ENCODE results near the gene RPS6KB2. TPM values are rescaled to one million over a fixed set of nuclear protein-coding genes. Genes with fewer than 3 reads are reported as not detected.

The RPS6KB2 gene
- polyA plus RNA-seq, 1 donor (not counting 4 experiments of a cell fraction or from before 2014, with no cell fraction given) = 61.4 TPM

- H3K27me3 ChIP-seq (ENCODE audit: control insufficient read depth, extremely low read depth, insufficient read depth, low read length) = peaks cover 9% of the 10 kb centered on the region
- TF ChIP-seq EZH2 (IDR thresholded peaks at IDR 0.05; ENCODE audit: low read length) = no peak
- TF ChIP-seq, protein P1, sequence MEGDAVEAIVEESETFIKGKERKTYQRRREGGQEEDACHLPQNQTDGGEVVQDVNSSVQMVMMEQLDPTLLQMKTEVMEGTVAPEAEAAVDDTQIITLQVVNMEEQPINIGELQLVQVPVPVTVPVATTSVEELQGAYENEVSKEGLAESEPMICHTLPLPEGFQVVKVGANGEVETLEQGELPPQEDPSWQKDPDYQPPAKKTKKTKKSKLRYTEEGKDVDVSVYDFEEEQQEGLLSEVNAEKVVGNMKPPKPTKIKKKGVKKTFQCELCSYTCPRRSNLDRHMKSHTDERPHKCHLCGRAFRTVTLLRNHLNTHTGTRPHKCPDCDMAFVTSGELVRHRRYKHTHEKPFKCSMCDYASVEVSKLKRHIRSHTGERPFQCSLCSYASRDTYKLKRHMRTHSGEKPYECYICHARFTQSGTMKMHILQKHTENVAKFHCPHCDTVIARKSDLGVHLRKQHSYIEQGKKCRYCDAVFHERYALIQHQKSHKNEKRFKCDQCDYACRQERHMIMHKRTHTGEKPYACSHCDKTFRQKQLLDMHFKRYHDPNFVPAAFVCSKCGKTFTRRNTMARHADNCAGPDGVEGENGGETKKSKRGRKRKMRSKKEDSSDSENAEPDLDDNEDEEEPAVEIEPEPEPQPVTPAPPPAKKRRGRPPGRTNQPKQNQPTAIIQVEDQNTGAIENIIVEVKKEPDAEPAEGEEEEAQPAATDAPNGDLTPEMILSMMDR (optimal IDR thresholded peaks at IDR 0.05 in 1 of 3, IDR thresholded peaks at IDR 0.05 in 1 of 3, conservative IDR thresholded peaks at IDR 0.05 in 1 of 3; ENCODE audit: extremely low read depth in 1 of 3, insufficient read depth in 2 of 3, low read length in 3 of 3) = no peak
- no peak overlapping the region for H3K9ac ChIP-seq (ENCODE audit: control insufficient read depth, extremely low read depth, insufficient read depth, low read length)
- H3K4me2 ChIP-seq (ENCODE audit: control insufficient read depth, extremely low read depth, insufficient read depth, low read depth, low read length) = no peak overlapping the region
- no peaks in the 10 kb centered on the region for H3K36me3 ChIP-seq (ENCODE audit: control insufficient read depth in 2 of 2, extremely low read depth in 1 of 2, insufficient read depth in 2 of 2, low read length in 2 of 2)
- no peak overlapping the region for H2AFZ ChIP-seq (ENCODE audit: control insufficient read depth, low read length)
- dilution Hi-C loops (cut with MboI; ENCODE audit: extremely low pct_ligation_motif_present, low sequenced_read_pairs) = no loop called here
- no peaks in the 10 kb centered on the region for H3K79me2 ChIP-seq (ENCODE audit: control insufficient read depth, insufficient read depth, low read length)
- no peaks in the 10 kb centered on the region for H3K4me1 ChIP-seq (ENCODE audit: control insufficient read depth, extremely low read depth, insufficient read depth, low read length)
- DNase-seq (ENCODE audit: low read depth, low spot score) = no peak
- no peak overlapping the region for H3K4me3 ChIP-seq (ENCODE audit: control insufficient read depth in 2 of 3, extremely low read depth in 1 of 3, insufficient read depth in 2 of 3, low read depth in 1 of 3, low read length in 3 of 3)
- H3K9me1 ChIP-seq (ENCODE audit: control insufficient read depth, extremely low read depth, insufficient read depth, low read length) = no peaks in the 10 kb centered on the region
- no peaks in the 10 kb centered on the region for H3K9me3 ChIP-seq (ENCODE audit: control insufficient read depth, low read depth, low read length)
- no peak for FAIRE-seq
- no peak overlapping the region for H3K27ac ChIP-seq (ENCODE audit: control insufficient read depth, insufficient read depth, low read length)
- H4K20me1 ChIP-seq (ENCODE audit: control insufficient read depth, extremely low read depth, insufficient read depth, low read length) = no peaks in the 10 kb centered on the region
Measured at GRCh38 chr11:67409781-67410368, 18.4 kb upstream of the RPS6KB2 start.

DNA sequence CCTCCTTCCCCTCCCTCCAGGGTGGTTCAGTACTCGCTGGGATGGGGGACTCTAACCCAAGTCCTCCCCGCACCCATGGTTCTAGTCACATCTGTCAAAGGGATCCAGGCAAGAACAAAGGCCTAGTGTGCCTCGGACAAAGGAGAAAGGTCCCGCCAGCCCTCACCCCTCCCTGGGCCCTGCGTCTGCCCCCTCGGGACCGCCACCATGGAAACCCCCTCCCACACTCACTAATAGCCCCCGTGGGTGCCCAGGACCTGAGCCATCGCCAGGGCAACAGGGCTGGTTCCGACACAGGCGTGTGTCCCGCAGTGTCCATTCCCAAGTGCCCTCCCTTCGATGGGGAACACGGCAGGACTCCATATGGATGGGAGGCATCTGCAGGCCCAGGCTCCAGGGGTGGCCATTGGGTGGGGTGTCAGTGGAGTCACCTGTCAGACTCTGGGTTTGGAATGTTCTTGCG is 17.9 kb upstream of the RPS6KB2 start:
- TF ChIP-seq, protein P1 (optimal IDR thresholded peaks at IDR 0.05 in 1 of 3, IDR thresholded peaks at IDR 0.05 in 1 of 3, conservative IDR thresholded peaks at IDR 0.05 in 1 of 3; ENCODE audit: extremely low read depth in 1 of 3, insufficient read depth in 2 of 3, low read length in 3 of 3) = no peak
- TF ChIP-seq EZH2 (IDR thresholded peaks at IDR 0.05; ENCODE audit: low read length) = no peak
- no peak overlapping the region for H3K27ac ChIP-seq (ENCODE audit: control insufficient read depth, insufficient read depth, low read length)
- no peak overlapping the region for H3K9ac ChIP-seq (ENCODE audit: control insufficient read depth, extremely low read depth, insufficient read depth, low read length)
- no peak overlapping the region for H3K4me2 ChIP-seq (ENCODE audit: control insufficient read depth, extremely low read depth, insufficient read depth, low read depth, low read length)
- FAIRE-seq (no peak), DNase-seq (ENCODE audit: low read depth, low spot score) (no peak)
- no peak overlapping the region for H3K4me3 ChIP-seq (ENCODE audit: control insufficient read depth in 2 of 3, extremely low read depth in 1 of 3, insufficient read depth in 2 of 3, low read depth in 1 of 3, low read length in 3 of 3)
- no peaks in the 10 kb centered on the region for H3K9me1 ChIP-seq (ENCODE audit: control insufficient read depth, extremely low read depth, insufficient read depth, low read length)
- dilution Hi-C loops (cut with MboI; ENCODE audit: extremely low pct_ligation_motif_present, low sequenced_read_pairs) = no loop called here
- no peaks in the 10 kb centered on the region for H4K20me1 ChIP-seq (ENCODE audit: control insufficient read depth, extremely low read depth, insufficient read depth, low read length)
- no peak overlapping the region for H2AFZ ChIP-seq (ENCODE audit: control insufficient read depth, low read length)
- H3K4me1 ChIP-seq (ENCODE audit: control insufficient read depth, extremely low read depth, insufficient read depth, low read length) = no peaks in the 10 kb centered on the region
- peaks cover 14% of the 10 kb centered on the region for H3K27me3 ChIP-seq (ENCODE audit: control insufficient read depth, extremely low read depth, insufficient read depth, low read length)
- H3K36me3 ChIP-seq (ENCODE audit: control insufficient read depth in 2 of 2, extremely low read depth in 1 of 2, insufficient read depth in 2 of 2, low read length in 2 of 2) = no peaks in the 10 kb centered on the region
- no peaks in the 10 kb centered on the region for H3K9me3 ChIP-seq (ENCODE audit: control insufficient read depth, low read depth, low read length)
- no peaks in the 10 kb centered on the region for H3K79me2 ChIP-seq (ENCODE audit: control insufficient read depth, insufficient read depth, low read length)

Data from keratinocyte (primary cell).